SIG-M5 (cell line): ENCODE data around the gene APOM.

Experiments
- DNase-seq: peaks from one replicate; lab custom pipeline; 2025; lab: John Stamatoyannopoulos, UW

The APOM gene

DNA sequence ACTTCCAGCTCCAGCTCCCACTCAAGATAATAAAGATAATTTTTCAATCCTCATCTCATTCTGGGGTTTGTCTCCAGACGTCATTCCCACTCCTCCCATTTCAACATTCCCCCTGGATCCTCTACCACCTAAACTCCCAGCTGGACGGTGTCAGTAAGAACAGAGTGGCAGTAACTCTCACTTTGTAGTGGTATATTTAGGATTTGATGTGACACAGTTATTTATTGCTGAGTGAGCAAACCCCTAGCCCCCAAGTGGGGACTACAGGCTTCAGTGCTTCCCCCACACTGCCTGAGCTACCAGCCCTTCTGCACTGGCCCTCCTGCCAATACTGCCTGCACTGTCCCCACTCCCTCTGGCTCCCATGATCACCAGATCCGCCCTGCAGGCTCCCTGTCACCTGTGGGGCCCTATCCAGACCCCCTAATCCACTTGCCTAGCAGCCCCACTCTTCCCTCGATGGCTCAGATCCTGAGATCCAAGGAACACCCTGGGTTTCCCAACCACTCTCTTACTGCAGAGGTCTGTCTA lies 2.5 kb downstream of the APOM start:
- DNase-seq: no peak

DNA sequence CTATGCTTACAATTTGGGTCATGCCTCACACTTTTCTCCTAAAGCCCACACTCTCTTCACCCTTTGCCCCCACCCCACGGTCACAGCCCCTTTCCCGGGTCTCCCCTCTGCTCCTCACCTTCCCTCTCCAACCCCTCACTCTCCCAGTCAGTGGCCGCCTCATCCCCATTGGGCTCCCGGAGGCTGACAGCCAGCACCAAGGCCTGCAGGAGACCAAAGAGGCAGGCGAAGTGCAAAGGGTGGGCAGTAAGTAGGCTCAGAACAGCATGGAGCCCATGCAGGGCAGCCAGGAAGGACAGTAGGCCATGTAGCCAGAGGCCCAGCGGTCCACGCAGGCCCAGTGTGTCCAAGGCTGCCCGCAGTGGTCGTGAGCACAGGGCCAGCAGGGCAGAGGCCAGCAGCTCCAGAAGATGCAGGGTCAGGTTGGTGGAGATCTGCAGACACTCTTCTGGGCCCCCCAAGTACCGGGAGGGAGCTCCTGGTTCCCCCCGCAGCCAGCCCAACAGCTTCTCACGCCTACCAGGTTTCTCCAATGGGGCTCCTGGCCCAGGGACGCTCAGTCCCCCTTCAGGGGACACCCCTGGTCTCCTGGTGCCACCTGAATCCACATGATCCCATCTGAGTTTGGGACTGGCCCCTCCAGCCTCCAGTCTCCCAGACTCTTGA lies 3.4 kb downstream of the APOM start:
- DNase-seq: no peak

DNA sequence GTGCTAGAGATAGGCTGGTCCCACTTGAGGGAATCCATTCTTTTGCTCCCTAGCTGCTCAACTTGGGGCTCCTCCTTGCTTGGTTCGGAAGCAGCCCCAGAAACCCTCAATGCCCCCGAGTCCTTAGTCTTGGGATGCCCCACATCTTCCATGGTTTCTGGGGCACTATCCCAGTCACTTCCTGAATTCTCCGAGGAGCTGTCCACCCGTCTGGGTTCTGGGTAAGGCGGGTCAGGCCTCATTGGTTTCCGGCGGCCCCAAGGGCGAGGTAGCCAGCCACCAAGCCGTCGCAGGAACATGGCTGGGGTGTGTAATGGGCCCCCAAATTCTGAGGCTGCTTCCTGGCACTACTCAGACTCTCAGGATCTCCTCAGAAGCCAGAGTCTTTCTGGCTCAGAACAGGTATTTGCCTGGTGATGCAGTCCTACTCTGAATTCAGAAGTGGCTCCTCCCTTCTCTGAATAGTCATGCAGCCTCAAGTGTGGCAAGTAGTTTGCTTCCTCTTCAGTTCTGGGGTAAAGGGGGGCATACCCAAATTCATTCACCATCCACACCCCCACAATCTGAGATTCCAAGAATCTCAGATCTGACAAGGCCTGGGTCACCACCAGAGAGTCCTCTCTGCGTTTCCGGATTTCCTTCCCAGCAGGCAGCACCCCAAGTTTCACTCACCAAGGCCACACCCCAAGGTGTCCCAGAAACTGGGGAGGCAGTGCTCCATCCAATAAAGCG lies 4.1 kb downstream of the APOM start:
- DNase-seq: no peak

DNA sequence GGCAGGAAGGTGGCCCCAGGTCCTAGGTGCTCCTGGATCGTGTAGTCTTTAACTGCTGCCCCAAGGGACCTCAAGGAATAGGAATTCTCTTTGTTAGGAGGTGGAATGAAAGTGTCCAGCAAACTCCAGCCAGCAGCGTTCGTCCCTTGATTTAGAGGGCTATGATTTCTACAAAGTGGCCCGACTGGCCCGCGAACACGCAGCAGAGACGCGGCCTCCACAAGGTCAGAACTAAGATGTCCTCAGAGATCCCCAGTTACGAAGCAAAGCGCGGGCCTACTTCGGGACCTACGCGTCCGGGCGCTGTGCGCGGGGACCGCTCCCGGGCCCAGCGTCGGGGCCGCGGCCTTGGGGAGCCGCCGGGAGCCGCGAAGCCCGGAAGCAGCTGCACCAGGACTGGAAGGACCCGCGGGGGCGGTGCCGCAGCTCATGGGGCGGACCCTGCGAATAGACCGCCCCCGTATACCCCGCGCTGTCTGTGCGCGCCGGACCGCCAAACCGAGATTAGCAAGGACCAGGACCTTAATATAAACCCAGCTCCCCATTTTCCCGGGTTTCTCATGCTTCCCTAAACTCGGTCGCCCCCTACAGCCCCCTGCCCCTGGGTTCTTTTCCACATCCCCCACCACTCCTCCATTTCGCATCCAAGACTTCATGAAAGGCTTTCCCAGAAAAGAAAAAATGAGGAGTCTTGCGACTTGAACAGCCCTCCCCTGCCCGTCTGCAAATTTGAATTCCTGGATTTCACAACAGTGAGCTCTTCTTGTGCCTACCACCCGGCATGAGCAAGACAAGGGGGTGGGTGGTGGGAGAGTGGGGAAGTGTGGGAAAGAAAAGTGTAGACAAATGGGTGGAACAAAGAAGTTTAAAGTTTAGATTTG lies 4.9 kb downstream of the APOM start, which contains the start of gene C6orf47:
Gene C6orf47, minus strand, starts transcription at position 398 of the 881 bp plus-strand sequence. CDS start 831 bp downstream, outside the sequence.
- no peak for DNase-seq

DNA sequence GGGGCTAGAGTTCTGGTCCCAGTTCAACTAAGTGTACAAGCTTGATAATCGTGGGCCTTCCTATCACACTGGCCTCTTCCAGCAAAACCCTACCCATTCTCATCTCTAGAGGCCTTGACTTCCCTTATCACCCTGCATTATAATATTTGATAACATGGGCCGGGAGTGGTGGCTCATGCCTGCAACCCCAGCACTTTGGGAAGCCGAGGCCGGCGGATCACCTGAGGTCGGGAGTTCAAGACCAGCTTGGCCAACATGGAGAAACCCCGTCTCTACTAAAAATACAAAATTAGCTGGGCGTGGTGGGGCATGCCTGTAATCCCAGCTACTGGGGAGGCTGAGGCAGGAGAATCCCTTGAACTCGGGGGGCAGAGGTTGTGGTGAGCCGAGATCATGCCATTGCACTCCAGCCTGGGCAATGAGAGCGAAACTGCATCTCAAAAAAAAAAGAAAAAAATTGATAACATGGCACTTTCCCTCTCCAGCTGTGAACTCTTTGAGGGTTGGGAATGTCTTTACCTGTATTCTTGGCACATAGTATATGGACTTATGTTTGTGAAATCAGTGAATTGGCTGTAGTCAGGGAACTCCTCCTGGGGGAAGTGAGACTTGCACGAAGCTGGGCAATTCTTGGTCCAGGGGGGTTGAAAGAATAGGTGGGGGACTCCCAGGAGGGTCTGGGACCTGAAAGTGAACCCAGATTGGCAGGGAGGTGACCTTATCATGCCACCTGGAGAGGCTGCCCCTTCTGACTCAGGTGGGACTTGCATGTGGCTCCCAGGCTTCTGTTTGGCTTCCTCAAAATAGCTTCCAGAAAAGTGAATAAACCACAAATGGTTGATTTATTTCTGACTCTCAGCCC lies 5.8 kb downstream of the APOM start:
- DNase-seq: no peak

DNA sequence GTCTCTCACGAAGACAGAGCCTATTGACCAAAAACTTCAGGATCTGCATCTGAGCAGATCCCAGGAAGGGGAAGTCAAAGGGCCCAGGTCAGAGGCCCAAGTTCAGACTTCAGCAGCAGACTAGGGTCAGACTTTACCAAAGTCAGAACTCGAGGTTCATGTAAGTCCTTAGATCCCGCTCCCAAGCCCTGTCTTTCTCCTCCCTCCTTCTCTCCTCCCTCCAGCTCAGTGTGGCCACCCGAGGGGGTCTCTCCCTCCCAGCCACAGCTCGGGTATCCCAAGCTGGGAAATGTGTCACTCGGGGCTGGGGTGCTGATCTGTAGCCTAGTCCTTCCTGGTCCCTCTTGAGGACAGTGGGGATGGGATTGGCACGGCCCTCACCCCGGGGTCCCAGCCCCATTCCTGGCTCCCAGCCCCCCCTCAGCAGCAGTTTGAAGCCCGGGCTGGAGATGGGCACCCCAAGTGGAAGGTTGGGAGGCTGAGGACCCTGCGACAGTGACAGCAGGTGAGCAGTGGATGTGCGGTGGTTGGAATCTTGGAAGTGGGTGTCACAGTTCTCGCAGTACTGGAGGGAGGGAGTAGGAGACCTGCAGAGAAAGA lies 6.5 kb downstream of the APOM start:
- DNase-seq: no peak

DNA sequence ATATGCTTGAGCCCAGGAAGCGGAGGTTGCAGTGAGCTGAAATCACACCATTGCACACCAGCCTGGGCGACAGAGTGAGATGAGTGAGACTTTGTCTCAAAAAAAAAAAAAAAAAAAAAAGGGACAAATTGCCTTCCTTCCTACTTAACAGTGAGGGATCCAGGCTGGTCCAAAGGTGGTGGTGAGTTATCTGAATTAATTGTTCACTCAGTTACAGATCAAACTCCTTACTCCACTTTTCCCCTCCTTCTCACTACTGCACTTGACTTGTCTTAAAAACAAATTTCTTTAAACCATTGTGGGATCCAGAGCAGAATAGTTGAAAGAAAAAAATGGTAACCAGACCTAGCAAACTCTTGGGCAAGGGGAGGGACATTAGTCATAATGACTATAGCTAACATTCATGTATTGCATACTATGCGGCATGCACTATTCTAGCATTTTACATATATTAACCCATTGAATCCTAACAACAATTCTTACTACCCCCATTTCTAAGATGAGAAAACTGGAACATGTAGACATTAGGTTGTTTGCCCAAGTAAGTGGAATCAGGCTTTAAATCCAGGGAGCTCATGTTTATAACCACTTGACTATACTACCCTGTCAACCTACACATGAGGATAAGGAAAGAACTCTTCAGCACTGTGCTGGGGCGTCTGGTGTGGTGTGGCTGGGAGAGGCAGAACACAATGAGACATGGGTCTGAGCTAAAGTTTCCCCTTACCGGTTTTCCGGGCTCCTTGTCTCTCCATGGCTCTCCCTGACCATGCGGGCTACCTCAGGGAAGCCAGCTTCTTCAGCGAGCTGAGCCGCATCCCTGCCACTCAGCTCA lies 7.6 kb downstream of the APOM start:
- DNase-seq: no peak

DNA sequence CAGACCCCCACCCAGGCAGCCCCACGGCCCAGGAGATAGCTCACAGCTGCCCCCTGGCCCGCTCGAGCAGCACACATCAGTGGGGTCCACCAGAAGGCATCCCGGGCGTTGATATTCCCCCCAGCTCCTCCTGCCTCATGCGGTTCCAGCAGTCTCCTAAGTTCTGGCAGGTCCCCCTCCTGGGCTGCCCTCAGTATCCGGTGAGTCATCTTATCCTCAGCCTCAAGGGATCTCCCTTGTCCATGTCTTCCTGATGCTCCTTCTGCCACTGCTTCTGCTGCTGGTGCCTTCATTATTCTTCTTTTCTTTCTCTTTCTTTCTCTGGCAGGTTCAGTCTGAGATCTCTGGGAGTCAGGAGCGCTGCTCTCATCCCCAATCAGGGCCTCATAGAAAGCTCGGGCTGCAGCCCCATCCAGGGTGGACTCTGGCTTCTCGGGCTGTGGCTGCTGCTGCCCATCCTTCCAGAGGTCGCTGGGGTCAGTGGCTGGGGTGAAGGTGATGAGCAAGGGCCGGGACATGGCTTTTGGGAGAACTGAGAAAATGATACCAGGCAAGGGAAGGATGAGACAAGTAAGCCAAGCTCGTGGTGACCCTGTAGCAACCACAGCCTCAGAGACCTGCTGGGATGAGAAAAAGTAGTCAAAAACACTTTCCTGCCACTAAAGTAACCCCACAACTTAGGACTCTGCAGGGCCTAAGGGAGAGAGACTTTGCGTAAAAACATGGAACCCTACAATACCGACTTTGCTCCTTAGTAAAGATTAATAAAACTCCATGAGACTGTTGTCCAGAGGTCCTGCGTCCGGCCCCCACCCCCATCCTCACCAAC lies 8.5 kb downstream of the APOM start:
- DNase-seq: no peak

DNA sequence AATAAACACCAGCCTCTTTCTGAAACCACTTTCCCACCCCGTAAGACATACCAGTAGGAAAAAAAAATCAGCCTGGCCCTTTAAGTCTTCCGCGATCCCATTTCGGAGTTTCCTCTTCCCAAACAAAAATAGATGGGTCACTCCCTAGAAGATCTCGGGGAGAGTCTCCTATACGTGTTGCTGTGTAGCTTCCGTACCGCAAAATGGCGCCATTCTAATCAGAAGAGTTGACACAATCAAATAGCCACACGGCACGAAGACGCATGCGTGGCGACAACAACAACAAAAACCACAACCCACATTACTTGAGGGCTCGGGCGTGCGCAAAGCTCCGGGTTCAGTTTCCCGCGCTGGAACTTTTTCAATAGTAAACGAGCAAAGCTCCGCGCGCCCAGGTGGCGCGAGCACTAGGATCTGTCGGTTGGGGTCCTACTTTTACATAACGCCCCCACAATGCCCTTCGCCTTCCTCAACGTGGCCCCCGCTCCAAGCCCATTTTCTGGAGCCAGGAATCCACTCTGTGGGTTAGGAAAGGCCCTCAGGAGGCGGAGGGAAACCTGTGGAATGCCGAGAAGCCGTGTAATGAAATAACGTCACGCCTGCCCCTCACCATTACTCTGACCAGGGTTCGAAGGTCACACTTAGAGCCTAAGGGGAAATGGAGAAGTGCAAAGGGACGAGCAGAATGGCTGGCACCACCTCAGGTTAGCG lies 9.3 kb downstream of the APOM start, which contains the start of gene GPANK1:
Gene GPANK1, minus strand, starts transcription at position 208 of the 711 bp plus-strand sequence. CDS start 519 bp downstream, outside the sequence.
- peak; percentile 59 for DNase-seq

DNA sequence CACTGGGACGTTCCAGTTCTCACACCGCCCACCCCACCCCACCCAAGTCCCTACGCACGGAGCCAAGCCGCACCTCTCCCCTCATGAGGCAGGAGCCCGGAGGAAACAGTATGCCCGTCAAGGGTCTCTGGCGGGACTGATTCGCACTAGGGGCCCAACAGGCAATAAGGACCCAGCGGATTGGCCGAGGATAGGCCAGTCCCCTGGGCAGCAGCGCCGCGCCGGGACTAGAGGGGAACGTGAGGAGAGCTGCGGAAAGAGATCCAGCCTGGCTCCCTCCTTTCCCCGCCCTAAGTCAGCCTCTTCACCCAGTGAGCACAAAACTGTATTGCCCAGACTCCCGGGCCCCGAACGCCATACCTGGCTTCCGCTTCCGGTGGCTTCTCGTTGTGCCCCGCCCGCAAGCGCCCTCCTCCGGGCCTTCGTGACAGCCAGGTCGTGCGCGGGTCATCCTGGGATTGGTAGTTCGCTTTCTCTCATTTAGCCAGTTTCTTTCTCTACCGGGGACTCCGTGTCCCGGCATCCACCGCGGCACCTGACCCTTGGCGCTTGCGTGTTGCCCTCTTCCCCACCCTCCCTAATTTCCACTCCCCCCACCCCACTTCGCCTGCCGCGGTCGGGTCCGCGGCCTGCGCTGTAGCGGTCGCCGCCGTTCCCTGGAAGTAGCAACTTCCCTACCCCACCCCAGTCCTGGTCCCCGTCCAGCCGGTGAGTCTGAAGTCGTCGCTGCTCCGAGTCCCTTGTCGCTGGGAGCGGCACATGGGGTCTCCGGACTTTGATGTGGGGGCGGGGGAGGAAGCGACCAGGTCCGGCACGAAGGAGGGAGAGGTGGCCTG lies 10.0 kb downstream of the APOM start, which contains the start of gene CSNK2B:
Gene CSNK2B, plus strand, starts transcription at position 580 of the 836 bp plus-strand sequence. CDS start 752 bp downstream, outside the sequence.
- DNase-seq: peak; percentile 89

DNA sequence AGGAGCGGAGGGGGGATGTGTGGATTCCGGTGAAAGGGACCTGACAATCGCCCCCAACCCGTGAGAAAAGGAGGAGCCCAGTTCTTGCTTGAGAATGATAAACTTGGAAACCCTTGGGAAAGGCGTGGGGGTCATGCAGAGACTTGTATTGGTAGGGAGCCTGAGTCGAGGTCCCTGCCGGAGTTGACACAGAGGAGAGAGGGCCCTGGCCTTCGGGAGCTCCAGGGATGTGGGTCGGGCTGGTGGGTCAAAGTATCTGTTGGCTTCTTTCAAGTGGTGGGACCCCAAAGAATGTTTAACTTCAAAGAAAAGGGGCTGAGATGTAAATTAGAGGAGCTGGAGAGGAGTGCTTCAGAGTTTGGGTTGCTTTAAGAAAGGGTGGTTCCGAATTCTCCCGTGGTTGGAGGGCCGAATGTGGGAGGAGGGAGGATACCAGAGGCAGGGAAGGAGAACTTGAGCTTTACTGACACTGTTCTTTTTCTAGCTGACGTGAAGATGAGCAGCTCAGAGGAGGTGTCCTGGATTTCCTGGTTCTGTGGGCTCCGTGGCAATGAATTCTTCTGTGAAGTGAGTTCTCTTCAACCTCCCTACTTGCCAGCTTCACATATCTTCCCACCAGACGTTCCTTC lies 10.8 kb downstream of the APOM start:
- DNase-seq: no peak

DNA sequence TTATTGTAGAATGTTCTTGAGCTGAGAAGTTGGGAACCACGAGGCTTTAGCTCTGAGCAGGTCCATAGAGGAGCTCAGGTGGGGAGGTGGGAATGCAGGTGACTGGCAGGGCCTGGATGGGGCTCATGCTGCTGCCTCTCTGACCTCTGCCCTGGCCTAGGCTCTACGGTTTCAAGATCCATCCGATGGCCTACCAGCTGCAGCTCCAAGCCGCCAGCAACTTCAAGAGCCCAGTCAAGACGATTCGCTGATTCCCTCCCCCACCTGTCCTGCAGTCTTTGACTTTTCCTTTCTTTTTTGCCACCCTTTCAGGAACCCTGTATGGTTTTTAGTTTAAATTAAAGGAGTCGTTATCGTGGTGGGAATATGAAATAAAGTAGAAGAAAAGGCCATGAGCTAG lies 14.0 kb downstream of the APOM start, which contains the start of gene LY6G5B:
Gene LY6G5B, plus strand, starts transcription at position 301 of the 400 bp plus-strand sequence. CDS start 975 bp downstream, outside the sequence.
- no peak for DNase-seq

DNA sequence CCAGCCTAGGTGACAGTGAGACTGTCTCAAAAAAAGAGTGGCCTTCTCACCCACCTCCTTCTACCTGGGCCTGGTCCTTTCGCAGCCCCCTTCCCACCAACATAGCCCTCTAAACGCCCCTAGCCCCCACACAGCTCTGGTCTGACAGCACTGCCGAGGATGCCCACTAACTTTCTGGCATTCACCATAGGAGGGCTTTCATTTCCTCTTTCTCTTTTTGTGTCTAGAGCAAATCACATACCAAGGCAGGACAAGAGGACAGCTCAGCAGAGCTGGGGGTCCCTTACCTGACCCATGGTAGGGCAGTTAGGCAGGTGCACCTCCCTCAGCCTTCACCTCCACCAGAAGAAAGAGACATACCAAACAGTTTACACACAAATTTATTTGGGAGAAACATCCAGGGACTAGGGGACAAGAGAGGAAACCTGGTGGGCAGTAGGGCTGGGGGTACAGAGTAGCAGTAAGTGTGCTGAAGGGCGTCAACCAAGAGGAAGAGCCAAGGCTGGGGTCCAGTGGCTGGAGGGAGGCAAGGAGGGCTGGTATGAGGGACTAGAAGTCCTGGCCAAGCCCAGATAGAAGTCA lies 20.7 kb downstream of the APOM start:
- DNase-seq: no peak

DNA sequence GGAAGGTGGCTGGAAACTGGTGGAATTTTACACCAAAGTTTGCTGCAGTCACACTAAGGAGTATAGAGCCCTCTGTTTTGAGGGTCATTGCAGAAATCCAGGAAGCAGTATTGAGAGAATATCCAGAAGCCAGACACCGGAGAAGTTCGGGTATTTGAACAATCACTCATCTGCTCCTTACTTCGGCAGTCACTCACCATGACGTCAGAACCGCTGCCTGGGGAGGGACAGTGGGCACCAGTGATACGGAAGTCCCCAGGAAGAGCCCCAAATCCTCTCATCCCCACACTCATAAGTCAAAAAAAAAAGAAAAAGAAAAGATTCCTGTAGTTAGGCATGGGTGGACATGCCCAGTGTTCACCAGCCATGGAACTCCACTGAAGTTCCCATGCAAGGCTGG lies 21.2 kb downstream of the APOM start:
- no peak for DNase-seq

DNA sequence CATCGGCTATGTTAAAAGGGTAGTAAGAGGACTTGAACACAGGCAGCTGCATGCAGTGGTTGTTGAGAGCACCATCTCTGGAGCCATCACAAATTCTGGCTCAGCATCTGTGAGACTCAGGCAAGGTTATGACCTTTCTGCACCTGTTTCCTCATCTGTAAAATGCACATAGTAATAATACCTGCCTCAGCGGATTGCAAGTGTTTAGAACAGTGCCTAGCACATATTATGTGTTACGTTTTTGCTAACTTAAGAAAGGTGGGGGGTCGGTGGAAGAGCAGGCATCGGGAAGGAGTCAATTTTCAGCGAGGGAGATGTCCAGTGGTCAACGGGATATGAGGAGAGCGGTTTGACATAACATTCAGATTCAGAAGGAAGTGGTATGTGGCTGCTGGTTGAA lies 22.3 kb downstream of the APOM start:
- no peak for DNase-seq
